ENCODE results near the gene XRN1.

The XRN1 gene

DNA sequence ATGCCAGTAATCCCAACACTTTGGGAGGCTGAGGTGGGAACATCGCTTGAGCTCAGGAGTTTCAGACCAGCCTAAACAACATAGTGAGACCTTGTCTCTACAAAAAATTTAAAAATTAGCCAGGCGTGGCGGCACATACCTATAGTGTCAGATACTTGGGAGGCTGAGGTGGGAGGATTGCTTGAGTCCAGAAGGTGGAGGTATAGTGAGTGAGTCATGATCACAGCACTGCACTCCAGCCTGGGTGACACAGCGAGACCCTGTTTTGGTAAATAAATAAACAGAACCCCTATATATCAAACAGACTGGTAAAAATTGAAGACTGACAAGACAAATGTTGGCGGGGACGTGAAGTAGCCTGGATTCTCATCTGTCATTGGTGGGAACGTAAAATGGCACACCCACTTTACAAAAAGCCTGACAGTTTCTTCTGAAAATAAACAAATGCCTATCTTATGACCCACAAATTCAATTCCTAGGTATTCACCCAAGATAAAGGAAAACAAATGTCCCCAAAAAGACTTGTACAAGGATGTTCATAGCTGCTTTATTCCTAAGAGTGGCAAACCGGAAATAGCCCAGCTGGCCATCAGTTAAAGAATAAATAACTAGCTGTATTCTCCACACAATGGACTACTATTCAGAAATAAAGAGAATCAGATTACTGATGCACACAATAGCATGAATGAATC is 175.5 kb downstream of the XRN1 start:
- H3K27ac ChIP-seq = no peak overlapping the region
- no peaks in the 10 kb centered on the region for H3K27me3 ChIP-seq
- H4K20me1 ChIP-seq = no peaks in the 10 kb centered on the region
- H3K4me3 ChIP-seq = no peak overlapping the region
- TF ChIP-seq Cebpa-rat (IDR thresholded peaks at IDR 0.05) = no peak
- H3K36me3 ChIP-seq = no peaks in the 10 kb centered on the region
- peaks cover 0 to 57% (median 11%) of the 10 kb centered on the region in 10 experiments; a peak in 10 of 20 replicates for H3K4me1 ChIP-seq
- no peak overlapping the region for H3K4me2 ChIP-seq
- no peak overlapping the region for H3K9ac ChIP-seq
- H3K9me3 ChIP-seq (replicated peaks in 1 of 11) = no peaks in the 10 kb centered on the region; a peak in 2 of 22 replicates

DNA sequence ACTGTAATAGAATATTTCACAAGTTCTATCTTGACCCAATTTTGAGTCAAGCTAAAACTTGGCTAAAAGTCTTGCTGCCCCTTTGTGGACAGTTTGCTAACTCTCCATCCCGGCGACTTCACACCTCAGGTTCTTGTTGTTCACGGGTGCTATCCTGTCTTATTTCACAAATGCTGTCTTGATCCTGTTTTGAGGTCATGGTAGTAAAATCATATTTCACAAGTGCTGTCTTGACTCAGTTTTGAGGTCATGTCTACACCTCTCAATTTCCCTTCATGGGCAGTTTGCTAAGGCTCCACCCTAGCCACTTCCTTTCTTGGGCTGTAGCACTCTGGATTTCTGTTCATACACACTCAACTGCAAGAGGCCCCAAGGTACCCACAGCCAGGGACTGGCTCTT is 177.4 kb downstream of the XRN1 start:
- H3K36me3 ChIP-seq = no peaks in the 10 kb centered on the region
- peak overlapping the region in 3 of 11 experiments; percentile 30 to 59 (median 34); a peak in 5 of 22 replicates for H3K27ac ChIP-seq
- H3K9me3 ChIP-seq (replicated peaks in 1 of 11) = no peaks in the 10 kb centered on the region; a peak in 2 of 22 replicates
- no peak for TF ChIP-seq Cebpa-rat (IDR thresholded peaks at IDR 0.05)
- peaks cover 0 to 37% (median 3%) of the 10 kb centered on the region in 10 experiments; a peak in 8 of 20 replicates for H3K4me1 ChIP-seq
- no peaks in the 10 kb centered on the region for H4K20me1 ChIP-seq
- no peaks in the 10 kb centered on the region for H3K27me3 ChIP-seq
- peak overlapping the region in 1 of 11 experiments; percentile 19; a peak in 1 of 22 replicates for H3K9ac ChIP-seq
- no peak overlapping the region for H3K4me3 ChIP-seq
- H3K4me2 ChIP-seq = peak overlapping the region in 5 of 11 experiments; percentile 4 to 59 (median 45); a peak in 8 of 22 replicates

DNA sequence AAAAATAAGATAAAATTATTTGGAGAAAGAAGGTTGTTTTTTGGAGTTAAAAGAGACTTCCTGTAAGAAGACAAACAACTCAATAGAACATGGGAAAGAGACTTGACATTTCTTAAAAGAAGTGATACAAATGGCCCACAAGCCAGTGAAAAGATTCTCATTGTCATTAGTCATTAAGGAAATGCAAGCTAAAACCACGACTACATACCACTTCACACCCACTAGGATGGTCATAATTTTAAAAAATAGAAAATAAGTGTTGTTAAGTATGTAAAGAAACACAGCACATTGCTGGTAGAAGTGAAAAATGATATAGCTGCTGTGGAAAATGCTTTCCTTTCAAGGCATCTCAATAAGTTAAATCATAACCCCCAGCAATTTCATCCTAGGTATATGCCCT is 178.1 kb downstream of the XRN1 start:
- no peaks in the 10 kb centered on the region for H4K20me1 ChIP-seq

DNA sequence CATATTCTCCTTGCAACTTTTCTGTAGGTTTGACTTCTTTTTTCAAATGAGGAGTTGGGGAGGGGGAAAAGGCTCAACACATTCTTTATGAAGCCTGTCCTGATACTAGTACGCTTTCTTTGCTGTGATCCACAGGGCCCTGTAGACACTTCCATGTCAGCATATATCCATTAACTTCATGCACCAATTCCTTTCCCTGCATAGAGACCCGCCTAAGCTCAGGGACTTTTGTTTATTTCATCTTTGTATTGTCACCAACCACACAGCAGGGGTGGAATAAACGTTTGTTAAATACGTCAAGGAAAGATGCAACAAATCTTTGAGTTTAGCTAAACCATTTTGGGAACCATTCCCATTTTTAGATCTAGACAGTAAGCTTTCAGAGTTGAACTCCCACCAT is 179.4 kb downstream of the XRN1 start:
- H4K20me1 ChIP-seq = no peaks in the 10 kb centered on the region
- H3K4me3 ChIP-seq = no peak overlapping the region
- no peaks in the 10 kb centered on the region for H3K27me3 ChIP-seq
- H3K27ac ChIP-seq = no peak overlapping the region
- TF ChIP-seq Cebpa-rat (IDR thresholded peaks at IDR 0.05) = no peak
- no peaks in the 10 kb centered on the region for H3K36me3 ChIP-seq
- peaks cover 0 to 32% (median 3%) of the 10 kb centered on the region in 10 experiments; a peak in 8 of 20 replicates for H3K4me1 ChIP-seq
- H3K4me2 ChIP-seq = peak overlapping the region in 2 of 11 experiments; percentile 18 to 59; a peak in 2 of 22 replicates
- H3K9ac ChIP-seq = no peak overlapping the region
- peaks cover 0 to 9% (median 0%) of the 10 kb centered on the region in 11 experiments; a peak in 1 of 22 replicates for H3K9me3 ChIP-seq (replicated peaks in 1 of 11)

More for the DNA sequence above, 178.1 kb downstream of the XRN1 start:
- no peak for TF ChIP-seq Cebpa-rat (IDR thresholded peaks at IDR 0.05)
- Histone ChIP-seq H3K4me2 (peak overlapping the region in 3 of 11 experiments; percentile 18 to 59 (median 45); a peak in 4 of 22 replicates), H3K27ac (peak overlapping the region in 3 of 11 experiments; percentile 30 to 47 (median 34); a peak in 5 of 22 replicates), H3K9me3 (replicated peaks in 1 of 11) (no peaks in the 10 kb centered on the region; a peak in 2 of 22 replicates), H3K4me1 (peaks cover 0 to 31% (median 3%) of the 10 kb centered on the region in 10 experiments; a peak in 8 of 20 replicates), H3K27me3 (no peaks in the 10 kb centered on the region), H3K9ac (no peak overlapping the region), H3K36me3 (no peaks in the 10 kb centered on the region), H3K4me3 (no peak overlapping the region)

DNA sequence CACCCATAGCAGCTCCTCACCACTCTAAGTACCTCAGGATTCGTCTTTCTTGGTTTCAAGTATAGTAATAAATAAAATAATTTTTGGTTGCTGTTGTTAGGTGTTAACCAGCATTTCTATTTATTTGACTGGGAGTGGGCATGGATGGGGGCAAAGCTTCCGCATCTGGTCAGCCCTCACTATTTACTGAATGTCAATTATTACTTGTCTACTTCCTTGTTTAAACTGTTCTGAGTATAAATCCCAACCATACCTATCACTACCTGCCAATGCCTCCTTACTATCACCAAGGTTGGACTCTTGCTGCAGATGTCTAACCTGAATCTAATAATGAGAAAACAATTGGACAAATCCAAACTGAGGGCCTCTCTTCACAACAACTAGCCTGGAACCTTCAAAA is 180.6 kb downstream of the XRN1 start:
- Histone ChIP-seq H3K9ac (no peak overlapping the region), H3K36me3 (no peaks in the 10 kb centered on the region), H3K27me3 (no peaks in the 10 kb centered on the region), H3K9me3 (replicated peaks in 1 of 11) (peaks cover 0 to 12% (median 3%) of the 10 kb centered on the region in 11 experiments; a peak in 3 of 22 replicates), H3K4me3 (no peak overlapping the region), H3K4me2 (no peak overlapping the region), H4K20me1 (no peaks in the 10 kb centered on the region), H3K4me1 (peaks cover 4 to 42% (median 11%) of the 10 kb centered on the region in 10 experiments; a peak in 11 of 20 replicates), H3K27ac (no peak overlapping the region)
- TF ChIP-seq Cebpa-rat (IDR thresholded peaks at IDR 0.05) = no peak

DNA sequence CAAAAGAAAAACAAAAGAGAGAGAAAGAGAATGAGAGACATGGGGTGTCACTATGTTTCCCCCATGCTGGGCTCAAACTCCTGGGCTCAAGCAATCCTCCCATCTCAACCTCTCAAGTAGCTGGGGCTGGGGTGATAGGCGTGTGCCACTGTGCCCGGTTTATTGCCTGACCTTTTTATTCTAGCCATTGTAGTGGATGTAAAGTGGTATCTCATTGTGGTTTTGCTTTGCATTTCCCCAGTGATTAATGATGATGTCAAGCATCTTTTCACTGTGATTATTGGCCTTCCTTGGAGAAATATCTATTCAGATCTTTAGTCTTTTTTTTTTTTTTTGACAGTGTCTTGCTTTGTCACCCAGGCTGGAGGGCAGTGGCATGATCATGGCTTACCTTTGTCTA is 184.7 kb downstream of the XRN1 start:
- H3K4me2 ChIP-seq = peak overlapping the region in 7 of 11 experiments; percentile 5 to 71 (median 22); a peak in 10 of 22 replicates
- H3K4me1 ChIP-seq = peaks cover 4 to 12% (median 7%) of the 10 kb centered on the region in 10 experiments; a peak in 10 of 20 replicates
- peak overlapping the region in 1 of 11 experiments; percentile 4; a peak in 1 of 22 replicates for H3K9ac ChIP-seq

DNA sequence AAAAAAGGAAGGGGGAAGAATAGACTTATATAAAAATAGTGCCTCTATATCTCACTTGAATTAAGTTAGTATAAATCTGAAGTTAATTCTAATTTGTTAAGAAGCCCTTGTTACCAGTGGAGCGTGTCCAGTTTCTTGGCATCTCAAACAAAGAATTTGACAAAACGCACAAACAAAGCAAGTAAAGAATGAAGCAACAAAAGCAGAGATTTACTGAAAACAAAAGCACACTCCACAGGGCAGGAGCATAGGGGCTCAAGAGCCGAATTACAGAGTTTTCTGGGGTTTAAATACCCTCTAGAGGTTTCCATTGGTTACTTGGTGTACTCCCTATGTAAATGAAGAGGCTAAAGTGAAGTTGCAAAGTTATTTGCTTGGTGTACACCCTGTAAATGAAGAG is 188.5 kb downstream of the XRN1 start:
- no peaks in the 10 kb centered on the region for H4K20me1 ChIP-seq
- no peaks in the 10 kb centered on the region for H3K27me3 ChIP-seq
- peaks cover 4 to 12% (median 7%) of the 10 kb centered on the region in 10 experiments; a peak in 10 of 20 replicates for H3K4me1 ChIP-seq
- H3K9me3 ChIP-seq (replicated peaks in 1 of 11) = peaks cover 27 to 43% (median 30%) of the 10 kb centered on the region in 11 experiments
- no peak overlapping the region for H3K9ac ChIP-seq
- H3K36me3 ChIP-seq = no peaks in the 10 kb centered on the region
- no peak overlapping the region for H3K4me3 ChIP-seq
- no peak overlapping the region for H3K4me2 ChIP-seq
- no peak overlapping the region for H3K27ac ChIP-seq
- TF ChIP-seq Cebpa-rat (IDR thresholded peaks at IDR 0.05) = no peak

More for the DNA sequence above, 184.7 kb downstream of the XRN1 start:
- H3K36me3 ChIP-seq = no peaks in the 10 kb centered on the region
- H3K27ac ChIP-seq = peak overlapping the region in 1 of 11 experiments; percentile 38; a peak in 1 of 22 replicates
- H4K20me1 ChIP-seq = no peaks in the 10 kb centered on the region
- peaks cover 0 to 15% (median 6%) of the 10 kb centered on the region in 11 experiments; a peak in 2 of 22 replicates for H3K9me3 ChIP-seq (replicated peaks in 1 of 11)
- H3K4me3 ChIP-seq = no peak overlapping the region
- TF ChIP-seq Cebpa-rat (IDR thresholded peaks at IDR 0.05) = peak in 1 of 11 experiments; percentile 25; a peak in 1 of 22 replicates
- H3K27me3 ChIP-seq = no peaks in the 10 kb centered on the region

DNA sequence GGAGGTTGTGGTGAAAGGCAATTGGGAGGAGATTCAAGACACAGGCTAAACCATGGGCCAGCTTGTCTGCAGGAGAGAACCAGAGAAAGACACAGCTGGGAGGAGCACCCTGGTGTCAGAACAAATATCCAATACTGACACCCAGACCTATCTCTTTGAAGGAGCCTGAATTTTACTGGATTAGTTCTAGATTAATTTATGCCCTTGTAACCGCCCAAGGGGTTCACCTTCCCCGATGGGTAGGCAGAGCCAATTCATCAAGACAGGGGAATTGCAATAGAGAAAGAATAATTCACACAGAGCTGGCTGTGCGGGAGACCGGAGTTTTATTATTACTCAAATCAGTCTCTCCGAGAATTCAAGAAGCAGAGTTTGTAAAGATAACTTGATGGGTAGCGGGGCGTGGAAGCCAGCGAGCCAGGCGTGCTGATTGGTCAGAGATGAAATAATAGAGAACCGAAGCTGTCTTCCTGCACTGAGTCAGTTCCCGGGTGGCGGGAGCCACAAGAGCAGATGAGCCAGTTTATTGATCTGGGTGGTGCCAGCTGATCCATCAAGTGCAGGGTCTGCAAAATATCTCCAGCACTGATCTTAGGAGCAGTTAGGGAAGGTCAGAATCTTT is 191.0 kb downstream of the XRN1 start:
- H3K9ac ChIP-seq = no peak overlapping the region
- no peak overlapping the region for H3K4me3 ChIP-seq
- H3K4me1 ChIP-seq = peaks cover 0 to 11% (median 5%) of the 10 kb centered on the region in 10 experiments; a peak in 11 of 20 replicates
- H3K36me3 ChIP-seq = no peaks in the 10 kb centered on the region
- no peak overlapping the region for H3K4me2 ChIP-seq
- peaks cover 39 to 53% (median 51%) of the 10 kb centered on the region in 11 experiments for H3K9me3 ChIP-seq (replicated peaks in 1 of 11)
- no peaks in the 10 kb centered on the region for H4K20me1 ChIP-seq
- no peak overlapping the region for H3K27ac ChIP-seq
- H3K27me3 ChIP-seq = no peaks in the 10 kb centered on the region
- no peak for TF ChIP-seq Cebpa-rat (IDR thresholded peaks at IDR 0.05)

All from BLaER1 treated with 17β-estradiol and CSF1 and Interleukin-3, amounts not matched to agents 10 nM and 100 nM (cell line).